Liver (tissue), 3 donors: ENCODE results near the gene PFDN4.

ENCODE experiments used
- ATF3 ChIP-seq: IDR thresholded peaks from 2 replicates; pipeline ENCODE4 v1.6.1; 2016; ENCODE audit warnings: antibody characterized with exemption
- EGR1 ChIP-seq, 2 donors: IDR thresholded peaks; 2 replicates each; pipeline ENCODE4 v1.6.1; 2016 to 2018; ENCODE audit warnings: antibody characterized with exemption in 2 of 2, low read depth in 2 of 2
- FOXA1 ChIP-seq: IDR thresholded peaks from 2 replicates; pipeline ENCODE4 v1.6.1; 2016; ENCODE audit warnings: antibody characterized with exemption
- HNF4G ChIP-seq: IDR thresholded peaks from 2 replicates; pipeline ENCODE4 v1.6.1; 2016; ENCODE audit warnings: antibody characterized with exemption
- JUND ChIP-seq, 2 donors: IDR thresholded peaks; 2 replicates each; pipeline ENCODE4 v1.6.1; 2016; ENCODE audit warnings: antibody characterized with exemption in 2 of 2
- NR2F2 ChIP-seq: IDR thresholded peaks from 2 replicates; pipeline ENCODE4 v1.6.1; 2016; ENCODE audit warnings: antibody characterized with exemption
- RAD21 ChIP-seq, 2 donors: IDR thresholded peaks; 2 replicates each; pipeline ENCODE4 v1.6.1; 2016; ENCODE audit warnings: antibody characterized with exemption in 2 of 2, mild to moderate bottlenecking in 2 of 2
- REST ChIP-seq: IDR thresholded peaks from 2 replicates; pipeline ENCODE4 v1.6.1; 2016; ENCODE audit warnings: antibody characterized with exemption, mild to moderate bottlenecking
- SP1 ChIP-seq: IDR thresholded peaks from 2 replicates; pipeline ENCODE4 v1.6.1; 2018; ENCODE audit warnings: antibody characterized with exemption, mild to moderate bottlenecking
- TAF1 ChIP-seq: conservative IDR thresholded peaks from 2 replicates; pipeline ENCODE4 v1.6.1; 2016; ENCODE audit warnings: antibody characterized with exemption, mild to moderate bottlenecking
- YY1 ChIP-seq: IDR thresholded peaks from 2 replicates; pipeline ENCODE4 v1.6.1; 2016; ENCODE audit warnings: antibody characterized with exemption, mild to moderate bottlenecking
- ZBTB33 ChIP-seq: IDR thresholded peaks from 2 replicates; pipeline ENCODE4 v1.6.1; 2016; ENCODE audit warnings: antibody characterized with exemption
- TF ChIP-seq, protein P1 (sequence below): fragments of 150-350 bp; IDR thresholded peaks from 2 replicates; pipeline ENCODE4 v1.5.1; 2017; ENCODE audit warnings: improper control_type of control experiment, low read depth, low read length; ENCODE audit not compliant: missing input control
- TF ChIP-seq, protein P2 (sequence below): IDR thresholded peaks from 2 replicates; pipeline ENCODE4 v1.6.1; 2016; ENCODE audit warnings: antibody characterized with exemption
- donor health status: healthy.
- donor health status: healthy.

- no peak for TF ChIP-seq TAF1
- no peak for TF ChIP-seq YY1
- TF ChIP-seq, protein P1, sequence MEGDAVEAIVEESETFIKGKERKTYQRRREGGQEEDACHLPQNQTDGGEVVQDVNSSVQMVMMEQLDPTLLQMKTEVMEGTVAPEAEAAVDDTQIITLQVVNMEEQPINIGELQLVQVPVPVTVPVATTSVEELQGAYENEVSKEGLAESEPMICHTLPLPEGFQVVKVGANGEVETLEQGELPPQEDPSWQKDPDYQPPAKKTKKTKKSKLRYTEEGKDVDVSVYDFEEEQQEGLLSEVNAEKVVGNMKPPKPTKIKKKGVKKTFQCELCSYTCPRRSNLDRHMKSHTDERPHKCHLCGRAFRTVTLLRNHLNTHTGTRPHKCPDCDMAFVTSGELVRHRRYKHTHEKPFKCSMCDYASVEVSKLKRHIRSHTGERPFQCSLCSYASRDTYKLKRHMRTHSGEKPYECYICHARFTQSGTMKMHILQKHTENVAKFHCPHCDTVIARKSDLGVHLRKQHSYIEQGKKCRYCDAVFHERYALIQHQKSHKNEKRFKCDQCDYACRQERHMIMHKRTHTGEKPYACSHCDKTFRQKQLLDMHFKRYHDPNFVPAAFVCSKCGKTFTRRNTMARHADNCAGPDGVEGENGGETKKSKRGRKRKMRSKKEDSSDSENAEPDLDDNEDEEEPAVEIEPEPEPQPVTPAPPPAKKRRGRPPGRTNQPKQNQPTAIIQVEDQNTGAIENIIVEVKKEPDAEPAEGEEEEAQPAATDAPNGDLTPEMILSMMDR, result no peak
- TF ChIP-seq, protein P2, sequence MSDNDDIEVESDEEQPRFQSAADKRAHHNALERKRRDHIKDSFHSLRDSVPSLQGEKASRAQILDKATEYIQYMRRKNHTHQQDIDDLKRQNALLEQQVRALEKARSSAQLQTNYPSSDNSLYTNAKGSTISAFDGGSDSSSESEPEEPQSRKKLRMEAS, result no peak
- TF ChIP-seq REST, result no peak
- TF ChIP-seq FOXA1, result no peak
- TF ChIP-seq RAD21 (IDR thresholded peaks at IDR 0.05), result no peak
- no peak for TF ChIP-seq SP1
- TF ChIP-seq EGR1 (IDR thresholded peaks at IDR 0.05; ENCODE audit: low read depth in 2 of 2), result no peak
- no peak for TF ChIP-seq HNF4G
- no peak for TF ChIP-seq ZBTB33
- TF ChIP-seq NR2F2, result no peak
- TF ChIP-seq JUND (IDR thresholded peaks at IDR 0.05), result no peak
- TF ChIP-seq ATF3, result no peak
These were observed 23.1 kb downstream of the PFDN4 start for GRCh38 chr20:54231036-54231435.
